Body of pancreas (tissue), 4 donors: ENCODE data around the gene NPAS2. TPM values are rescaled to one million over a fixed set of nuclear protein-coding genes. Genes with fewer than 3 reads are reported as not detected.

Experiments used
- ATAC-seq: fragments of 150-250 bp; one replicate; pipeline ENCODE4 v1.9.1; 2016
- DNase-seq, 4 donors: peaks; one replicate each; pipeline ENCODE4 v3.0.0-alpha.2; 2019
- H3K27ac ChIP-seq, 4 donors: fragments of 200-600 bp; sonication (generic); 1 replicate in 3 of 4; 2 replicates in 1 of 4; pipeline versions ENCODE4 v1.5.1 to v1.6.1; 2016 to 2019; ENCODE audit warnings: mild to moderate bottlenecking in 1 of 4, mixed read lengths in 1 of 4, moderate library complexity in 1 of 4
- H3K27me3 ChIP-seq, 2 donors: fragments of 200-600 bp; sonication (generic); one replicate each; pipeline ENCODE4 v1.6.0; 2016; ENCODE audit warnings: mild to moderate bottlenecking in 1 of 2
- H3K36me3 ChIP-seq, 2 donors: fragments of 200-600 bp; sonication (generic); replicated peaks in 1 of 2; 2 replicates each; pipeline ENCODE4 v1.5.1; 2016; ENCODE audit warnings: low read depth in 2 of 2; ENCODE audit not compliant: insufficient read depth in 1 of 2
- H3K4me1 ChIP-seq: fragments of 200-600 bp; sonication (generic); one replicate; pipeline ENCODE4 v1.6.0; 2016
- H3K4me3 ChIP-seq, 2 donors: fragments of 200-600 bp; sonication (generic); 1 replicate in 1 of 2; 2 replicates in 1 of 2; pipeline ENCODE4 v1.5.1; 2016 to 2019
- H3K9me3 ChIP-seq, 3 donors: fragments of 200-600 bp; sonication (generic); 1 replicate in 2 of 3; 2 replicates in 1 of 3; pipeline ENCODE4 v1.5.1; 2016
- CTCF ChIP-seq, 7 experiments: fragments of 450-650 bp in 4 of 7; fragments of 200-600 bp in 3 of 7; sonication (generic) in 3 of 7; IDR thresholded peaks; one replicate each; pipeline ENCODE4 v1.5.1; 2016 to 2019; ENCODE audit warnings: antibody characterized with exemption in 7 of 7
- POLR2A ChIP-seq, 3 donors: fragments of 450-650 bp; IDR thresholded peaks; one replicate each; pipeline ENCODE4 v1.6.1; 2016; ENCODE audit warnings: antibody characterized with exemption in 3 of 3, mild to moderate bottlenecking in 2 of 3
- WGBS, 2 donors: methylation state at CpG; one replicate each; pipeline ENCODE4 v1.1.5; 2017; 5-methylcytosine and 5-hydroxymethylcytosine counted together
- intact Hi-C: fragments of 100-400 bp; cut with DNase I; formaldehyde crosslinking; loops from one replicate; pipeline ENCODE4 v1.15.1; 2023
- total RNA-seq, 2 donors: library from RNA; depleted of rRNA; stranded (reverse); fragments of >200 nt; gene quantifications; one replicate each; pipeline ENCODE4 v1.1.0, GENCODE V29; 2016

The NPAS2 gene
- total RNA-seq, 2 donors from 2014 or later = 32.7 to 51.7 TPM

- Histone ChIP-seq H3K27me3 (no peaks in the 10 kb centered on the region), H3K9me3 (no peaks in the 10 kb centered on the region), H3K27ac (no peak overlapping the region), H3K36me3 (peaks cover 0 to 10% of the 10 kb centered on the region in 2 donors), H3K4me3 (no peak overlapping the region), H3K4me1 (peaks cover 6% of the 10 kb centered on the region)
- ATAC-seq (no peak), DNase-seq (peak in 1 of 4 donors; percentile 2)
- intact Hi-C loops = no loop called here
- WGBS, 2 donors = 83 to 88% methylated on average over 4 to 5 of the region's 5 CpGs
- no peak for TF ChIP-seq POLR2A (IDR thresholded peaks at IDR 0.05)
- TF ChIP-seq CTCF (IDR thresholded peaks at IDR 0.05) = no peak
Observed at GRCh38 chr2:100997509-100998234, 177.7 kb downstream of the NPAS2 start.

- H3K27me3 ChIP-seq = no peaks in the 10 kb centered on the region
Observed at GRCh38 chr2:100998235-100998573, 178.3 kb downstream of the NPAS2 start.

GRCh38 chr2:100999995-101000394 lies 180.1 kb downstream of the NPAS2 start:
- WGBS, 2 donors = 74 to 77% methylated on average over 2 of the region's 2 CpGs
- DNase-seq (no peak), ATAC-seq (no peak)
- H3K4me3 ChIP-seq = no peak overlapping the region
- no peak for TF ChIP-seq CTCF (IDR thresholded peaks at IDR 0.05)
- no peak for TF ChIP-seq POLR2A (IDR thresholded peaks at IDR 0.05)
- intact Hi-C loops = no loop called here
- peaks cover 10 to 13% of the 10 kb centered on the region in 2 donors for H3K36me3 ChIP-seq
- H3K27ac ChIP-seq = no peak overlapping the region
- peaks cover 26% of the 10 kb centered on the region for H3K4me1 ChIP-seq
- no peaks in the 10 kb centered on the region for H3K27me3 ChIP-seq
- no peaks in the 10 kb centered on the region for H3K9me3 ChIP-seq

More at GRCh38 chr2:100998235-100998573, 178.3 kb downstream of the NPAS2 start:
- Histone ChIP-seq H3K36me3 (peaks cover 0 to 10% of the 10 kb centered on the region in 2 donors), H3K4me3 (no peak overlapping the region), H3K27ac (no peak overlapping the region), H3K9me3 (no peaks in the 10 kb centered on the region), H3K4me1 (peaks cover 8% of the 10 kb centered on the region)
- WGBS, 2 donors = 51 to 74% methylated on average over 6 of the region's 6 CpGs
- no peak for ATAC-seq
- no peak for DNase-seq
- intact Hi-C loops = no loop called here
- TF ChIP-seq POLR2A (IDR thresholded peaks at IDR 0.05) = no peak
- TF ChIP-seq CTCF (IDR thresholded peaks at IDR 0.05) = no peak

- WGBS, 2 donors = 4 to 9% methylated on average over 20 to 59 of the region's 59 CpGs
- Histone ChIP-seq H3K9me3 (no peaks in the 10 kb centered on the region), H3K27ac (peak within 1 kb of the TSS; percentile 70 to 92 (median 88)), H3K4me3 (peak within 1 kb of the TSS; percentile 93 to 96), H3K27me3 (no peaks in the 10 kb centered on the region), H3K4me1 (peaks cover 36% of the 10 kb centered on the region), H3K36me3 (peaks cover 14 to 23% of the 10 kb centered on the region in 2 donors)
- DNase-seq (peak; percentile 96 to 98 (median 98)), ATAC-seq (peak; percentile 98)
- intact Hi-C loops = no loop called here
- TF ChIP-seq CTCF (IDR thresholded peaks at IDR 0.05) (no peak), POLR2A (IDR thresholded peaks at IDR 0.05) (peak; percentile 72 to 93 (median 92))
Observed at GRCh38 chr2:101001691-101002561, 182.0 kb downstream of the NPAS2 start, which contains the start of gene RPL31. Gene RPL31 (plus strand): TSS chr2:101002289. CDS start chr2:101002702, 413 bp downstream.
